Suprapubic skin (tissue), 4 donors: ENCODE data around the gene NRXN3.

Source experiments
- CTCF ChIP-seq, 2 donors: fragments of 200-600 bp in 1 of 2; fragments of 450-650 bp in 1 of 2; sonication (generic) in 1 of 2; IDR thresholded peaks; one replicate each; pipeline ENCODE4 v1.5.1; 2016 to 2019; ENCODE audit warnings: antibody characterized with exemption in 2 of 2, mild to moderate bottlenecking in 1 of 2, moderate library complexity in 1 of 2
- POLR2A ChIP-seq, 2 donors: fragments of 450-650 bp; IDR thresholded peaks; one replicate each; pipeline ENCODE4 v1.6.1; 2017; ENCODE audit warnings: antibody characterized with exemption in 2 of 2, mild to moderate bottlenecking in 2 of 2, moderate library complexity in 2 of 2
- POLR2AphosphoS5 ChIP-seq, 3 donors: sonication (generic); formaldehyde crosslinking; IDR thresholded peaks; one replicate each; pipeline ENCODE4 v1.6.1; 2017; ENCODE audit warnings: antibody characterized with exemption in 3 of 3

GRCh38 chr14:79825046-79825521, 1654.9 kb downstream of the NRXN3 start:
- TF ChIP-seq POLR2AphosphoS5 (IDR thresholded peaks at IDR 0.05) (no peak), CTCF (IDR thresholded peaks at IDR 0.05) (no peak), POLR2A (IDR thresholded peaks at IDR 0.05) (no peak)
